Activated T-helper 17 cell treated with anti-CD3 and anti-CD28 coated beads, Interleukin-2, amount 50 U/mL, for 72 hours (primary cell): ENCODE results near the gene RSRC2. TPM values are rescaled to one million over a fixed set of nuclear protein-coding genes. Genes with fewer than 3 reads are reported as not detected.
"Not testable (repeated sequence)": the region's sequence is repeated elsewhere in the genome, so short reads cannot be mapped to it uniquely, and the experiment has no call there.

Experiments
- ATAC-seq: fragments of 150-1000 bp; cut with Tn5 transposase; replicated peaks from 2 replicates; pipeline ENCODE4 v1.10.0; 2021; ENCODE audit warnings: mild to moderate bottlenecking, moderate library complexity
- H3K27ac Mint-ChIP-seq: one replicate; pipeline ENCODE4 v1.8.0; 2022; ENCODE audit warnings: mixed read lengths
- H3K27me3 Mint-ChIP-seq: one replicate; pipeline ENCODE4 v1.8.0; 2022; ENCODE audit warnings: mixed read lengths
- H3K36me3 Mint-ChIP-seq: one replicate; pipeline ENCODE4 v1.8.0; 2022; ENCODE audit warnings: low read depth, mild to moderate bottlenecking, mixed read lengths
- H3K4me1 Mint-ChIP-seq: one replicate; pipeline ENCODE4 v1.8.0; 2022; ENCODE audit warnings: mixed read lengths
- H3K4me3 Mint-ChIP-seq: one replicate; pipeline ENCODE4 v1.8.0; 2022; ENCODE audit warnings: mild to moderate bottlenecking, mixed read lengths
- H3K9me3 Mint-ChIP-seq: one replicate; pipeline ENCODE4 v1.8.0; 2022; ENCODE audit warnings: mixed read lengths
- total RNA-seq, 2 donors: library from RNA; stranded (reverse); gene quantifications; one replicate each; pipeline ENCODE4 v1.2.3, GENCODE V29; 2022

Gene RSRC2
- total RNA-seq, 2 donors from 2014 or later = 103 to 110 TPM

GRCh38 chr12:122484385-122484784 lies 42.4 kb downstream of the RSRC2 start:
- peaks cover 96% of the 10 kb centered on the region for H3K36me3 Mint-ChIP-seq
- ATAC-seq, H3K4me1 Mint-ChIP-seq, H3K4me3 Mint-ChIP-seq, H3K27ac Mint-ChIP-seq, H3K9me3 Mint-ChIP-seq, H3K27me3 Mint-ChIP-seq: not testable (repeated sequence)

GRCh38 chr12:122483969-122484368 lies 42.8 kb downstream of the RSRC2 start:
- Mint-ChIP-seq H3K9me3 (no peaks in the 10 kb centered on the region), H3K27ac (no peak overlapping the region), H3K27me3 (no peaks in the 10 kb centered on the region), H3K4me1 (no peaks in the 10 kb centered on the region), H3K36me3 (peaks cover 96% of the 10 kb centered on the region), H3K4me3 (no peak overlapping the region)
- ATAC-seq = no peak

GRCh38 chr12:122481861-122482260 lies 44.9 kb downstream of the RSRC2 start:
- no peak overlapping the region for H3K27ac Mint-ChIP-seq
- H3K4me1 Mint-ChIP-seq = no peaks in the 10 kb centered on the region
- H3K27me3 Mint-ChIP-seq = no peaks in the 10 kb centered on the region
- no peak for ATAC-seq
- H3K4me3 Mint-ChIP-seq = no peak overlapping the region
- H3K36me3 Mint-ChIP-seq = peaks cover 96% of the 10 kb centered on the region
- no peaks in the 10 kb centered on the region for H3K9me3 Mint-ChIP-seq

GRCh38 chr12:122480753-122481152 lies 46.0 kb downstream of the RSRC2 start:
- ATAC-seq = no peak
- Mint-ChIP-seq H3K36me3 (peaks cover 96% of the 10 kb centered on the region), H3K27me3 (no peaks in the 10 kb centered on the region), H3K4me3 (no peak overlapping the region), H3K9me3 (no peaks in the 10 kb centered on the region), H3K27ac (no peak overlapping the region), H3K4me1 (peaks cover 3% of the 10 kb centered on the region)

GRCh38 chr12:122474324-122474716 lies 52.4 kb downstream of the RSRC2 start:
- peak overlapping the region; percentile 1 for H3K4me3 Mint-ChIP-seq
- peak overlapping the region; percentile 10 for H3K27ac Mint-ChIP-seq
- no peaks in the 10 kb centered on the region for H3K9me3 Mint-ChIP-seq
- no peak for ATAC-seq
- peaks cover 76% of the 10 kb centered on the region for H3K36me3 Mint-ChIP-seq
- no peaks in the 10 kb centered on the region for H3K27me3 Mint-ChIP-seq
- peaks cover 19% of the 10 kb centered on the region for H3K4me1 Mint-ChIP-seq

- peak overlapping the region; percentile 10 for H3K27ac Mint-ChIP-seq
- peaks cover 19% of the 10 kb centered on the region for H3K4me1 Mint-ChIP-seq
- H3K9me3 Mint-ChIP-seq = no peaks in the 10 kb centered on the region
- ATAC-seq = peak; percentile 100
- peak overlapping the region; percentile 1 for H3K4me3 Mint-ChIP-seq
- H3K36me3 Mint-ChIP-seq = peaks cover 70% of the 10 kb centered on the region
- H3K27me3 Mint-ChIP-seq = no peaks in the 10 kb centered on the region
Observed at GRCh38 chr12:122473543-122474323, 53.0 kb downstream of the RSRC2 start.

GRCh38 chr12:122471324-122472226 lies 55.2 kb downstream of the RSRC2 start:
- Mint-ChIP-seq H3K4me1 (peaks cover 19% of the 10 kb centered on the region), H3K27ac (peak overlapping the region; percentile 16), H3K36me3 (peaks cover 48% of the 10 kb centered on the region), H3K27me3 (no peaks in the 10 kb centered on the region), H3K9me3 (no peaks in the 10 kb centered on the region), H3K4me3 (no peak overlapping the region)
- ATAC-seq = peak; percentile 33

- H3K9me3 Mint-ChIP-seq = not testable (repeated sequence)
Observed at GRCh38 chr12:122470576-122470975, 56.2 kb downstream of the RSRC2 start.

GRCh38 chr12:122469856-122470255 lies 56.9 kb downstream of the RSRC2 start:
- H3K36me3 Mint-ChIP-seq = peaks cover 31% of the 10 kb centered on the region
- not testable (repeated sequence) for H3K4me1 Mint-ChIP-seq, H3K4me3 Mint-ChIP-seq, H3K9me3 Mint-ChIP-seq, ATAC-seq, H3K27ac Mint-ChIP-seq, H3K27me3 Mint-ChIP-seq

More at GRCh38 chr12:122470576-122470975, 56.2 kb downstream of the RSRC2 start:
- not testable (repeated sequence) for ATAC-seq, H3K27me3 Mint-ChIP-seq, H3K4me3 Mint-ChIP-seq, H3K27ac Mint-ChIP-seq
- Mint-ChIP-seq H3K36me3 (peaks cover 38% of the 10 kb centered on the region), H3K4me1 (peaks cover 14% of the 10 kb centered on the region)

GRCh38 chr12:122467983-122468382 lies 58.8 kb downstream of the RSRC2 start:
- peaks cover 13% of the 10 kb centered on the region for H3K36me3 Mint-ChIP-seq
- H3K27ac Mint-ChIP-seq = no peak overlapping the region
- H3K27me3 Mint-ChIP-seq = no peaks in the 10 kb centered on the region
- no peaks in the 10 kb centered on the region for H3K9me3 Mint-ChIP-seq
- no peak for ATAC-seq
- H3K4me1 Mint-ChIP-seq = no peaks in the 10 kb centered on the region
- H3K4me3 Mint-ChIP-seq = no peak overlapping the region

GRCh38 chr12:122464317-122465042 lies 62.3 kb downstream of the RSRC2 start:
- H3K9me3 Mint-ChIP-seq, H3K36me3 Mint-ChIP-seq, H3K4me3 Mint-ChIP-seq, H3K27ac Mint-ChIP-seq, ATAC-seq, H3K4me1 Mint-ChIP-seq, H3K27me3 Mint-ChIP-seq: not testable (repeated sequence)

GRCh38 chr12:122460641-122461040 lies 66.1 kb downstream of the RSRC2 start:
- Mint-ChIP-seq H3K27me3 (no peaks in the 10 kb centered on the region), H3K4me1 (no peaks in the 10 kb centered on the region), H3K9me3 (no peaks in the 10 kb centered on the region), H3K4me3 (no peak overlapping the region), H3K36me3 (no peaks in the 10 kb centered on the region), H3K27ac (no peak overlapping the region)
- ATAC-seq = no peak

- no peak overlapping the region for H3K27ac Mint-ChIP-seq
- H3K27me3 Mint-ChIP-seq = no peaks in the 10 kb centered on the region
- H3K36me3 Mint-ChIP-seq = no peaks in the 10 kb centered on the region
- H3K4me1 Mint-ChIP-seq = no peaks in the 10 kb centered on the region
- ATAC-seq = no peak
- no peaks in the 10 kb centered on the region for H3K9me3 Mint-ChIP-seq
- H3K4me3 Mint-ChIP-seq = no peak overlapping the region
Observed at GRCh38 chr12:122460061-122460460, 66.7 kb downstream of the RSRC2 start.

GRCh38 chr12:122459211-122459610 lies 67.5 kb downstream of the RSRC2 start:
- peaks cover under 1% of the 10 kb centered on the region for H3K4me1 Mint-ChIP-seq
- H3K36me3 Mint-ChIP-seq = no peaks in the 10 kb centered on the region
- no peaks in the 10 kb centered on the region for H3K27me3 Mint-ChIP-seq
- no peak for ATAC-seq
- no peak overlapping the region for H3K27ac Mint-ChIP-seq
- no peaks in the 10 kb centered on the region for H3K9me3 Mint-ChIP-seq
- H3K4me3 Mint-ChIP-seq = no peak overlapping the region
